SH-SY5Y (cell line): ENCODE measurements around the gene SNAI3.

ENCODE experiments used
- GATA2 ChIP-seq: IDR thresholded peaks from 2 replicates; pipeline ENCODE4 v1.6.1; 2011; ENCODE audit warnings: mild to moderate bottlenecking, low read depth, low read length
- GATA3 ChIP-seq: IDR thresholded peaks from 2 replicates; pipeline ENCODE4 v1.6.1; 2011; ENCODE audit warnings: low read depth, mild to moderate bottlenecking, low read length, moderate library complexity

GRCh38 chr16:88735121-88735520 is 48.8 kb upstream of the SNAI3 start:
- TF ChIP-seq GATA2 (no peak), GATA3 (no peak)
